Naive thymus-derived CD4-positive, alpha-beta T cell (primary cell): Measurements from ENCODE around the gene ALDH2. TPM values are rescaled to one million over a fixed set of nuclear protein-coding genes. Genes with fewer than 3 reads are reported as not detected.

ENCODE experiments used
- ATAC-seq: fragments of 150-1000 bp; cut with Tn5 transposase; 2 replicates; pipeline ENCODE4 v1.10.0; 2021; ENCODE audit warnings: mild to moderate bottlenecking, moderate library complexity
- CTCF ChIA-PET: fragments of 350-600 bp; sonication (Branson Sonifier 250); formaldehyde crosslinking; loops from one replicate; lab custom pipeline; 2021; ENCODE audit warnings: antibody characterized with exemption; lab: Charles Lee
- POLR2A ChIA-PET: fragments of 350-600 bp; sonication (Branson Sonifier 250); formaldehyde crosslinking; loops from one replicate; lab custom pipeline; 2021; ENCODE audit warnings: antibody characterized with exemption, inconsistent platforms; lab: Charles Lee
- DNase-seq, 9 donors: peaks; one replicate each; pipeline versions ENCODE4 v3.0.0 to v3.0.0-alpha.2; 2020 to 2022; ENCODE audit warnings: mixed read lengths in 1 of 9
- H3K27ac ChIP-seq: one replicate; pipeline ENCODE4 v1.7.0; 2013; ENCODE audit warnings: mild to moderate bottlenecking, low read depth, low read length, moderate library complexity
- H3K27me3 ChIP-seq, 2 donors: one replicate each; pipeline ENCODE4 v1.7.0; 2013; ENCODE audit warnings: low read length in 2 of 2, mild to moderate bottlenecking in 2 of 2, moderate library complexity in 2 of 2; ENCODE audit not compliant: control insufficient read depth in 2 of 2, insufficient read depth in 2 of 2
- H3K36me3 ChIP-seq, 3 experiments: 1 replicate in 2 of 3; 2 replicates in 1 of 3; pipeline ENCODE4 v1.7.0; 2013; ENCODE audit warnings: low read length in 3 of 3, mild to moderate bottlenecking in 3 of 3, moderate library complexity in 1 of 3; ENCODE audit not compliant: insufficient read depth in 3 of 3, control insufficient read depth in 2 of 3
- H3K4me1 ChIP-seq, 2 donors: one replicate each; pipeline ENCODE4 v1.7.0; 2013; ENCODE audit warnings: low read length in 2 of 2, mild to moderate bottlenecking in 2 of 2, moderate library complexity in 1 of 2; ENCODE audit not compliant: control insufficient read depth in 2 of 2, insufficient read depth in 2 of 2
- H3K4me3 ChIP-seq: 2 replicates; pipeline ENCODE4 v1.7.0; 2013; ENCODE audit warnings: mild to moderate bottlenecking, low read length
- H3K9me3 ChIP-seq, 3 experiments: 1 replicate in 2 of 3; 2 replicates in 1 of 3; pipeline ENCODE4 v1.7.0; 2013; ENCODE audit warnings: low read length in 3 of 3; ENCODE audit not compliant: control insufficient read depth in 2 of 3
- H3K27ac Mint-ChIP-seq, 9 donors: one replicate each; pipeline ENCODE4 v1.8.0; 2020 to 2022; ENCODE audit warnings: mixed read lengths in 9 of 9, mild to moderate bottlenecking in 8 of 9, moderate library complexity in 5 of 9, inconsistent platforms in 2 of 9
- H3K27me3 Mint-ChIP-seq, 5 donors: one replicate each; pipeline ENCODE4 v1.8.0; 2021 to 2022; ENCODE audit warnings: mixed read lengths in 5 of 5, mild to moderate bottlenecking in 1 of 5
- H3K36me3 Mint-ChIP-seq, 5 donors: one replicate each; pipeline ENCODE4 v1.8.0; 2020 to 2022; ENCODE audit warnings: mixed read lengths in 5 of 5, mild to moderate bottlenecking in 3 of 5, inconsistent platforms in 1 of 5
- H3K4me1 Mint-ChIP-seq, 7 donors: one replicate each; pipeline ENCODE4 v1.8.0; 2020 to 2022; ENCODE audit warnings: mixed read lengths in 7 of 7, mild to moderate bottlenecking in 3 of 7, inconsistent platforms in 1 of 7
- H3K4me3 Mint-ChIP-seq, 10 donors: one replicate each; pipeline ENCODE4 v1.8.0; 2020 to 2022; ENCODE audit warnings: mild to moderate bottlenecking in 10 of 10, mixed read lengths in 10 of 10, moderate library complexity in 6 of 10, inconsistent platforms in 2 of 10
- H3K9me3 Mint-ChIP-seq, 11 donors: one replicate each; pipeline ENCODE4 v1.8.0; 2020 to 2022; ENCODE audit warnings: mixed read lengths in 11 of 11, mild to moderate bottlenecking in 4 of 11, inconsistent platforms in 1 of 11, moderate library complexity in 1 of 11
- intact Hi-C, 2 donors: fragments of 100-400 bp; cut with micrococcal nuclease; formaldehyde crosslinking; loops; one replicate each; pipeline ENCODE4 v1.15.1; 2023
- polyA plus RNA-seq, 2 donors: library from polyadenylated mRNA; unstranded; fragments of 300-500 nt; fragmentation: Illumina TruSeq; gene quantifications; one replicate each; pipeline ENCODE4 v1.2.3, GENCODE V29; 2021
- total RNA-seq, 6 experiments: library from RNA in 5 of 6; stranded (reverse) in 5 of 6; gene quantifications; 1 replicate in 5 of 6; 2 replicates in 1 of 6; pipeline ENCODE4 v1.2.3 and lab custom pipeline; 2021 to 2026

The ALDH2 gene
- total and polyA plus RNA-seq, 7 experiments from 2014 or later = 0.46 to 69.3 (median 3.3) TPM

DNA sequence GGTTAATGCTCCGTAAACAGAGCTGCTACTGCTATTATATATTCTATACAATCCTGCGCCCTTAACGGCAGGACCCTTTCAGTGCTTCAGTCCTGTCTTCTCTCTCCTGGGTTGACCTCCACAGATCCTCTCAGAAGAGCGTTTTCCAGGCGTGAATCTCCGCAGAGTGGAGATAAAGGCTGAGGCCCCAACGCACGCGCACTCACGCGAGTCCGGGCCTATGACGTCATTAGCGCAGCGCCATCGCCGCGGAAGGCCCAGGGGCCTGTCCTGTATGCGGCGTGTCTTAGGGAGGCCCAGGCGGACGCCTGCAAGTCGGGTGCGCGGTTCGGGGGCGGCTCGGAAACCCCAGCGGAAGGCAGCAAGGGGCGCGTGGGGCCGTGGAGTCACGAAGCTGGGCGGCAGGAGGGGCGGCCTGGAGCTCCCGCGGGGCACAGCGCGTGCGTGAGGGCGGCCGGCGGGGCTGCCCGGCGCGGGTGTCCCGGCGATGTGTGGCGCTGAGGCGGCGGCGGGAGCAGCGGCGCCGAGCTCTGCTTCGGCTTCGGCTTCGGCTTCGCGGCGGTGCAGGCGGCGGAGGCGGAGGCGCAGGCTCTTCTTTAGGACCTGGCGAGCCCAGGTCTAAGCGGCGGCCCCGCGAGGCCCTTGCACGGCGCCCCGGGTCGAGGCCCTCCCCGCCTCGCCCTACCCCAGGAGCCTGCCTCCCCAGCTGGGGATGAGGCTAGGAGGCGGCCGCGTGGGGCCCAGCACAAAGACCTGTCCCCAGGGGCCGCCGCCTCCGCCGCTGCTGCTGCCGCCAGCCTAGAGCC is 75.2 kb downstream of the ALDH2 start, which contains the start of gene MAPKAPK5:
Gene MAPKAPK5, plus strand, starts transcription at position 479 of the 806 bp plus-strand sequence. CDS start 506 bp downstream, outside the sequence.
- Mint-ChIP-seq H3K27me3 (peaks cover 0 to 2% (median 0%) of the 10 kb centered on the region in 5 donors), H3K4me3 (peak within 1 kb of the TSS; percentile 90 to 99 (median 98)), H3K4me1 (peaks cover 40 to 82% (median 69%) of the 10 kb centered on the region in 7 donors), H3K27ac (peak within 1 kb of the TSS; percentile 91 to 100 (median 98)), H3K9me3 (peaks cover 0 to 5% (median 0%) of the 10 kb centered on the region in 11 donors), H3K36me3 (peaks cover 3 to 43% (median 31%) of the 10 kb centered on the region in 5 donors)
- H3K4me1 ChIP-seq = peaks cover 28 to 32% of the 10 kb centered on the region in 2 donors
- peak; percentile 95 to 99 (median 98) for DNase-seq
- intact Hi-C loops = loop anchor here (1.0 to 5.0 kb wide), 11 partner anchors 8 to 567 kb away; partner anchors contain the start of genes ERP29 (in 2 of the 2), HECTD4 (in 2 of the 2), RPL6 (in 2 of the 2) and TMEM116 (in 2 of the 2)
- peak within 1 kb of the TSS; percentile 99 for H3K4me3 ChIP-seq
- no peaks in the 10 kb centered on the region for H3K9me3 ChIP-seq
- ATAC-seq = peak; percentile 93
- CTCF ChIA-PET = interaction anchor here (0.7 to 1.1 kb wide), 3 partner anchors 15 to 172 kb away, joined by 3 read pairs; no protein-coding TSS in a partner anchor
- H3K27ac ChIP-seq = peak within 1 kb of the TSS; percentile 89
- POLR2A ChIA-PET = interaction anchor here (0.6 to 2.4 kb wide), 16 partner anchors 8 to 569 kb away, joined by 3 to 22 read pairs (median 4); partner anchors contain the start of genes ACAD10, BRAP, ERP29 and NAA25
- H3K36me3 ChIP-seq = peaks cover 0 to 15% (median 4%) of the 10 kb centered on the region in 3 experiments
- H3K27me3 ChIP-seq = no peaks in the 10 kb centered on the region

DNA sequence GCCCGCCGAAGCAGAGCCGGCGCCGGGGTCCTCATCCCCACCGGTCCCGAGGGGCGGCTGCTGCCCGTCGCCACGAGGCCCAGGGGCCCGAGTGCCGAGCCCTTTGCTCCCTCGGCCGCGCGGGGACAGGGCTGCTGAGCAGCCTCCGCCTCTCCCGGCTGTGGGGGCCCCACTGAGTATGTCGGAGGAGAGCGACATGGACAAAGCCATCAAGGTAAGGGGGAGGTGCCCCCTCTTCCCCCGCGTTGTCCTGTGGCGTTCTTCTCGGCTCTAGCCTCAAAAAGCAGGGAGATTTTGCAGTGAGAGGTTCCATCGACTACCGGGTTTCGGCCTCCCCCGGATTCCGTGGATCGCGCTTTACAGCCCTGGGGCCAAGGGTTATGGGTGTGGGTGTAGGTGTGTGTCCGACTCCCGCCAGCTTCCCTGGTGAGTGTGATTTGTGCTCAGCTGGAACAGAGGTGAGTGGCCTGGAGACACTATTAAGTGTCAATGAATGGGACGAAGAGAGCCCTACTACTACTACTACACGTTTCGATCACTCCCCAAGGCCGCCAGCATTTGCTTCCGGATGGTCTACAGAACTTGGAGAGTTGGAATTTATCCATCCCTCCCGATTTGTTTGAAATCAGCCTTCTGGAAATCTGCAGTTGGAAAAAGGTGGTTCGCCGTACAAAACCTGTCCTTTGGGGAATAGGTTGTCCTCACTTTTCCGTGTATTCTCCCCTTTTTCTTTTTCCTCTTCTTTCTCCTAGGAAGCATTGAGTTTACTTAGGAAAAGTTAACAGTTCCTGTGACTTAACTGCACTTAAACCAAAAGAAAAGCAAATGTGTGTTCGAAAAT is 76.0 kb downstream of the ALDH2 start:
- peak overlapping the region; percentile 78 to 98 (median 95) for H3K27ac Mint-ChIP-seq
- H3K9me3 ChIP-seq = no peaks in the 10 kb centered on the region
- peak overlapping the region; percentile 90 to 99 (median 98) for H3K4me3 Mint-ChIP-seq
- POLR2A ChIA-PET = interaction anchor here (0.7 to 2.4 kb wide), 11 partner anchors 15 to 565 kb away, joined by 3 to 22 read pairs (median 4); partner anchors contain the start of genes ACAD10, BRAP, ERP29 and NAA25
- H3K4me3 ChIP-seq = peak overlapping the region; percentile 99
- peaks cover 40 to 83% (median 72%) of the 10 kb centered on the region in 7 donors for H3K4me1 Mint-ChIP-seq
- peaks cover 0 to 15% (median 4%) of the 10 kb centered on the region in 3 experiments for H3K36me3 ChIP-seq
- intact Hi-C loops = loop anchor here (1.0 to 5.0 kb wide), 10 partner anchors 8 to 566 kb away; partner anchors contain the start of genes RPL6 (in 2 of the 2), ACAD10 (in 1 of the 2), BRAP (in 1 of the 2) and ERP29 (in 1 of the 2)
- peaks cover 0 to 5% (median 0%) of the 10 kb centered on the region in 11 donors for H3K9me3 Mint-ChIP-seq
- DNase-seq (peak in 1 of 9 donors; percentile 39), ATAC-seq (peak; percentile 30)
- H3K4me1 ChIP-seq = peaks cover 28 to 32% of the 10 kb centered on the region in 2 donors
- no peaks in the 10 kb centered on the region for H3K27me3 ChIP-seq
- peaks cover 3 to 39% (median 30%) of the 10 kb centered on the region in 5 donors for H3K36me3 Mint-ChIP-seq
- peaks cover 0 to 2% (median 0%) of the 10 kb centered on the region in 5 donors for H3K27me3 Mint-ChIP-seq
- CTCF ChIA-PET = interaction anchor here (0.7 to 1.1 kb wide), 2 partner anchors 16 to 172 kb away, joined by 3 read pairs; no protein-coding TSS in a partner anchor
- peak overlapping the region; percentile 89 for H3K27ac ChIP-seq

DNA sequence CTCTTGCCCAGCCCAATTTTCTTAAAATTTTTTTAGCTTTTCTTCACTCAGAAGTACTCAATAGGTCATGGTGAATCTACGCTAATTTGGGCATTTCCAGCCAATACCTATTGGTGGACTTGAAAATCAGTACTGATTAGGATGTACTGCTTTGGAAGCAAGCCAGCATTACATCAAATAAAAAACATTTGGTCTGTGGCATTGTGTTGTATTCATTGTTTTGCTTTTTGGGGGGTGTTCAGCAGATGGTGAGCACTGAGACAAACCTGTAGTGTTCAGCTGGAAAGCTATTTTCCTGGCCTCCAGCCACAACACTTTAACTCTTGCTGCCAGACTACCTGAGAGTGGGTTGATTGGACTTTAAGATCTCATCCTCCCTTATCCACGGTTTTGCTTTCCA is 79.3 kb downstream of the ALDH2 start:
- Mint-ChIP-seq H3K27me3 (peaks cover 0 to 2% (median 0%) of the 10 kb centered on the region in 5 donors), H3K9me3 (peaks cover 0 to 5% (median 0%) of the 10 kb centered on the region in 11 donors), H3K27ac (peak overlapping the region in 2 of 9 donors; percentile 36 to 56), H3K4me1 (peaks cover 19 to 64% (median 56%) of the 10 kb centered on the region in 7 donors), H3K36me3 (peaks cover 7 to 32% (median 21%) of the 10 kb centered on the region in 5 donors), H3K4me3 (no peak overlapping the region)
- H3K4me3 ChIP-seq = no peak overlapping the region
- H3K4me1 ChIP-seq = peaks cover 20 to 24% of the 10 kb centered on the region in 2 donors
- no peak overlapping the region for H3K27ac ChIP-seq
- no peaks in the 10 kb centered on the region for H3K27me3 ChIP-seq
- DNase-seq (no peak), ATAC-seq (no peak)
- no peaks in the 10 kb centered on the region for H3K9me3 ChIP-seq
- POLR2A ChIA-PET = interaction anchor here (0.7 kb wide), 1 partner anchor 615 kb away, joined by 4 read pairs; no protein-coding TSS in a partner anchor
- H3K36me3 ChIP-seq = peaks cover 0 to 5% (median 0%) of the 10 kb centered on the region in 3 experiments
- CTCF ChIA-PET = no interaction called here
- intact Hi-C loops = no loop called here

DNA sequence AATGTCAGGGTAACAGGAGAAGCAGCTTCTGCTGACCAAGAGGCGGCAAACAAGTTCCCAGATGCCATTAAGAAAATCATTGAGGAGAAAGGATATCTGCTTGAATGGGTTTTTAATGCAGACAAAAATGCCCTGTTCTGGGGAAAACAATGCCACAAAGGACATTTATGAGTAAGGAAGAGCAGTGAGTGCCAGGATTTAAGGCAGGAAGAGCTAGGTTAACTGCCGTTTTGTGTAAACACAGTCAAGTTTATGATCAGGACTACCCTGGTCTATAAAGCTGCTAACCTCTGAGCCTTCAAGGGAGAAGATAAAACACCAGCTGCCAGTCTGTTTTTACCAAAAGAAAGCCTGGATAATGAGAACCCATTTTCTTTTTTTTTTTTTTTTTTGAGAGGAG is 83.8 kb downstream of the ALDH2 start:
- ATAC-seq = no peak
- ChIA-PET CTCF (no interaction called here), POLR2A (interaction anchor here (1.8 kb wide), 1 partner anchor 9 kb away, joined by 5 read pairs; the partner anchor contains the start of gene MAPKAPK5)
- H3K27me3 Mint-ChIP-seq = no peaks in the 10 kb centered on the region
- no peak overlapping the region for H3K4me3 ChIP-seq
- H3K4me1 ChIP-seq = peaks cover 0 to 3% of the 10 kb centered on the region in 2 donors
- H3K9me3 Mint-ChIP-seq = peaks cover 0 to 3% (median 0%) of the 10 kb centered on the region in 11 donors
- H3K27me3 ChIP-seq = no peaks in the 10 kb centered on the region
- peaks cover 8 to 53% (median 44%) of the 10 kb centered on the region in 7 donors for H3K4me1 Mint-ChIP-seq
- H3K27ac Mint-ChIP-seq = no peak overlapping the region
- peak overlapping the region in 1 of 10 donors; percentile 3 for H3K4me3 Mint-ChIP-seq
- H3K36me3 Mint-ChIP-seq = peaks cover 4 to 30% (median 24%) of the 10 kb centered on the region in 5 donors
- peaks cover 0 to 12% (median 0%) of the 10 kb centered on the region in 3 experiments for H3K36me3 ChIP-seq
- no peak overlapping the region for H3K27ac ChIP-seq
- no peaks in the 10 kb centered on the region for H3K9me3 ChIP-seq
- intact Hi-C loops = no loop called here
- DNase-seq = no peak

DNA sequence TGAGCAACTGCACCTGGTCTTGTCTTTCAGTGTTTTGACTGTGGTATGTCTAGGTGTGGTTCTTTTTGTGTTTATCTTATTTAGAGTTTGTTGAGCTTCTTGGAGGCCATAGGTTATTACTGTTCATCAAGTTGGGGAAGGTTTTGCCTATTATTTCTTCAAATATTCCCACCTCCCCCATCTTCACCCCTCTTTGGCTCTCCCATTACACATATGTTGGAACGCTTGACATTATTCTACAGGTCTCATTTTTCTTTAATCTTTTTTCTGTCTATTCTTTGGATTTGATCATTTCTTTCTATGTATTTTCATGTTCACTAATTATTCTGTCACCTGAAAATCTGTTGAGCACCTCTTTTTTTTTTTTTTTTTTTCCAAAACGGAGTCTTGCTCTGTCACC is 91.5 kb downstream of the ALDH2 start:
- ChIA-PET POLR2A (interaction anchor here (1.0 kb wide), 1 partner anchor 16 kb away, joined by 3 read pairs; the partner anchor contains the start of gene MAPKAPK5), CTCF (no interaction called here)
- Mint-ChIP-seq H3K27ac (no peak overlapping the region), H3K36me3 (peaks cover 0 to 26% (median 14%) of the 10 kb centered on the region in 5 donors), H3K4me3 (peak overlapping the region in 1 of 10 donors; percentile 23), H3K9me3 (no peaks in the 10 kb centered on the region), H3K4me1 (peaks cover 6 to 61% (median 43%) of the 10 kb centered on the region in 7 donors), H3K27me3 (no peaks in the 10 kb centered on the region)
- Histone ChIP-seq H3K27ac (no peak overlapping the region), H3K4me1 (peaks cover 0 to 3% of the 10 kb centered on the region in 2 donors), H3K9me3 (no peaks in the 10 kb centered on the region), H3K4me3 (no peak overlapping the region), H3K27me3 (no peaks in the 10 kb centered on the region), H3K36me3 (no peaks in the 10 kb centered on the region)
- no peak for ATAC-seq
- intact Hi-C loops = no loop called here
- DNase-seq = no peak
